ENCODE data around the gene NYNRIN. TPM values are rescaled to one million over a fixed set of nuclear protein-coding genes. Genes with fewer than 3 reads are reported as not detected.

NYNRIN gene
- total RNA-seq, 1 experiment from 2014 or later, result 2.7 TPM

DNA sequence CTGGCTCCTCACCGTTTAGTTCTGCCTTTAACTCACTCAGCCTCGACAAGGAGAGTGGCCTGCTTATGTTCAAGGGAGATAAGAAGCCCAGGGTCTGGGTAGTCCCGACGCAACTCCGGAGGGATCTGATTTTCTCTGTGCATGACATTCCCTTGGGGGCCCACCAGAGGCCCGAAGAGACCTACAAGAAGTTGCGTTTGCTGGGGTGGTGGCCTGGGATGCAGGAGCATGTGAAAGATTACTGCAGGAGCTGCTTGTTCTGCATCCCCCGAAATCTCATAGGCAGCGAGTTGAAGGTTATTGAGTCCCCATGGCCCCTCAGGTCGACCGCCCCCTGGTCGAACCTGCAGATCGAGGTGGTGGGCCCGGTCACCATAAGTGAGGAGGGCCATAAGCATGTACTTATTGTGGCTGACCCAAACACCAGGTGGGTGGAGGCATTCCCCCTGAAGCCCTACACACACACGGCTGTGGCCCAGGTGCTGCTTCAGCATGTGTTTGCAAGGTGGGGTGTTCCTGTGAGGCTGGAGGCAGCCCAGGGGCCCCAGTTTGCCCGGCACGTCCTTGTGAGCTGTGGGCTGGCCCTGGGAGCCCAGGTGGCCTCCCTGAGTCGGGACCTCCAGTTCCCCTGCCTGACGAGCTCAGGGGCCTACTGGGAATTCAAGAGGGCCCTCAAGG, 17.6 kb downstream of the NYNRIN start:
- H3K79me2 ChIP-seq (ENCODE audit: low read length), result no peaks in the 10 kb centered on the region
- H3F3A ChIP-seq (ENCODE audit: low read length, unreplicated experiment), result peaks cover 4% of the 10 kb centered on the region
- ATAC-seq, result no peak
- ChIA-PET POLR2A (ENCODE audit: unreplicated experiment) (no interaction called here), CTCF (no interaction called here)
- peaks cover 20% of the 10 kb centered on the region for H3K4me1 ChIP-seq (ENCODE audit: insufficient read depth, low read length)
- no peak overlapping the region for H3K4me2 ChIP-seq (ENCODE audit: low read length)
- H2AFZ ChIP-seq (ENCODE audit: low read length), result no peak overlapping the region
- no peaks in the 10 kb centered on the region for H3K9me3 ChIP-seq (ENCODE audit: low read length)
- no TSS peak for BruUV-seq (replicated peaks)
- H3K9me2 ChIP-seq (replicated peaks; ENCODE audit: low read length), result no peaks in the 10 kb centered on the region
- H3K27me3 ChIP-seq (ENCODE audit: low read length), result no peaks in the 10 kb centered on the region
- DNase-seq, result no peak
- no peaks in the 10 kb centered on the region for H4K20me1 ChIP-seq (ENCODE audit: low read length)
- TF ChIP-seq, protein P1, sequence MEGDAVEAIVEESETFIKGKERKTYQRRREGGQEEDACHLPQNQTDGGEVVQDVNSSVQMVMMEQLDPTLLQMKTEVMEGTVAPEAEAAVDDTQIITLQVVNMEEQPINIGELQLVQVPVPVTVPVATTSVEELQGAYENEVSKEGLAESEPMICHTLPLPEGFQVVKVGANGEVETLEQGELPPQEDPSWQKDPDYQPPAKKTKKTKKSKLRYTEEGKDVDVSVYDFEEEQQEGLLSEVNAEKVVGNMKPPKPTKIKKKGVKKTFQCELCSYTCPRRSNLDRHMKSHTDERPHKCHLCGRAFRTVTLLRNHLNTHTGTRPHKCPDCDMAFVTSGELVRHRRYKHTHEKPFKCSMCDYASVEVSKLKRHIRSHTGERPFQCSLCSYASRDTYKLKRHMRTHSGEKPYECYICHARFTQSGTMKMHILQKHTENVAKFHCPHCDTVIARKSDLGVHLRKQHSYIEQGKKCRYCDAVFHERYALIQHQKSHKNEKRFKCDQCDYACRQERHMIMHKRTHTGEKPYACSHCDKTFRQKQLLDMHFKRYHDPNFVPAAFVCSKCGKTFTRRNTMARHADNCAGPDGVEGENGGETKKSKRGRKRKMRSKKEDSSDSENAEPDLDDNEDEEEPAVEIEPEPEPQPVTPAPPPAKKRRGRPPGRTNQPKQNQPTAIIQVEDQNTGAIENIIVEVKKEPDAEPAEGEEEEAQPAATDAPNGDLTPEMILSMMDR (conservative IDR thresholded peaks at IDR 0.05; ENCODE audit: low read depth, low read length), result no peak
- TF ChIP-seq EZH2 (IDR thresholded peaks at IDR 0.05; ENCODE audit: low read length, unreplicated experiment) (no peak), EZH2phosphoT487 (IDR thresholded peaks at IDR 0.05; ENCODE audit: borderline replicate concordance, low read length) (no peak)
- no peak overlapping the region for H3K27ac ChIP-seq (ENCODE audit: low read length)
- no peak overlapping the region for H3K9ac ChIP-seq (ENCODE audit: low read length)
- intact Hi-C loops (cut with micrococcal nuclease), result no loop called here
- no peaks in the 10 kb centered on the region for H3K36me3 ChIP-seq (ENCODE audit: low read depth, low read length)
- no peak overlapping the region for H3K4me3 ChIP-seq (ENCODE audit: low read length)

DNA sequence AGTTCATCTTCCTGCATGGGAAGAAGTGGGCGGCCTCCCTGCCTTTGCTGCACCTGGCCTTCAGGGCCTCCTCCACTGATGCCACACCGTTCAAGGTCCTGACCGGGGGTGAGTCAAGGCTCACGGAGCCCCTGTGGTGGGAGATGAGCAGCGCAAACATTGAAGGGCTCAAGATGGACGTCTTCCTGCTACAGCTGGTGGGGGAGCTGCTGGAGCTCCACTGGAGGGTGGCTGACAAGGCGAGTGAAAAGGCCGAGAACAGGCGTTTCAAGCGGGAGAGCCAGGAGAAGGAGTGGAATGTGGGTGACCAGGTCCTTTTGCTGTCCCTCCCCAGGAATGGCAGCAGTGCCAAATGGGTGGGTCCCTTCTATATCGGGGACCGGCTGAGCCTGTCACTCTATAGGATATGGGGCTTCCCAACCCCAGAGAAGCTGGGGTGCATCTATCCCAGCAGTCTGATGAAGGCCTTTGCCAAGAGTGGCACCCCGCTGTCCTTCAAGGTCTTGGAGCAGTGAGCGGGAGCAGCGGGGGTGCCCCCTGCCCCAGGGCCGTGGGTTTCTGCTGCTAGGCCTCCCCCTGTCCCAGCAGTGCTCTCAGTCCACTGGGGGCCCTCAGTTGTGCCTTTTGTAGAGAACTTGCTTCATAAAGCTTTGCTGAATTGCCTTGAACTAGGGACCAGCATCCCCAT, 18.3 kb downstream of the NYNRIN start:
- H3F3A ChIP-seq (ENCODE audit: low read length, unreplicated experiment), result peaks cover 4% of the 10 kb centered on the region
- no peaks in the 10 kb centered on the region for H3K9me2 ChIP-seq (replicated peaks; ENCODE audit: low read length)
- H3K9me3 ChIP-seq (ENCODE audit: low read length), result no peaks in the 10 kb centered on the region
- ChIA-PET POLR2A (ENCODE audit: unreplicated experiment) (no interaction called here), CTCF (no interaction called here)
- DNase-seq, result no peak
- no peaks in the 10 kb centered on the region for H3K27me3 ChIP-seq (ENCODE audit: low read length)
- no TSS peak for BruUV-seq (replicated peaks)
- intact Hi-C loops (cut with micrococcal nuclease), result no loop called here
- no peak overlapping the region for H3K27ac ChIP-seq (ENCODE audit: low read length)
- H3K36me3 ChIP-seq (ENCODE audit: low read depth, low read length), result no peaks in the 10 kb centered on the region
- no peaks in the 10 kb centered on the region for H4K20me1 ChIP-seq (ENCODE audit: low read length)
- H2AFZ ChIP-seq (ENCODE audit: low read length), result no peak overlapping the region
- H3K9ac ChIP-seq (ENCODE audit: low read length), result no peak overlapping the region
- H3K4me3 ChIP-seq (ENCODE audit: low read length), result no peak overlapping the region
- ATAC-seq, result no peak
- peaks cover 20% of the 10 kb centered on the region for H3K4me1 ChIP-seq (ENCODE audit: insufficient read depth, low read length)
- TF ChIP-seq EZH2 (IDR thresholded peaks at IDR 0.05; ENCODE audit: low read length, unreplicated experiment), result no peak
- TF ChIP-seq, protein P1 (conservative IDR thresholded peaks at IDR 0.05; ENCODE audit: low read depth, low read length), result no peak
- no peak for TF ChIP-seq EZH2phosphoT487 (IDR thresholded peaks at IDR 0.05; ENCODE audit: borderline replicate concordance, low read length)
- H3K79me2 ChIP-seq (ENCODE audit: low read length), result no peaks in the 10 kb centered on the region
- no peak overlapping the region for H3K4me2 ChIP-seq (ENCODE audit: low read length)

Data from PC-3 (cell line).